Thyroid gland (tissue), 4 donors: ENCODE data around the gene ZNF622.

Experiments used
- CTCF ChIP-seq, 6 experiments: fragments of 200-600 bp in 3 of 6; fragments of 450-650 bp in 3 of 6; sonication (generic) in 3 of 6; IDR thresholded peaks; one replicate each; pipeline ENCODE4 v1.5.1; 2016 to 2019; ENCODE audit warnings: antibody characterized with exemption in 6 of 6, mild to moderate bottlenecking in 2 of 6, inconsistent platforms in 1 of 6, moderate library complexity in 1 of 6
- POLR2A ChIP-seq, 2 donors: fragments of 450-650 bp; IDR thresholded peaks; one replicate each; pipeline ENCODE4 v1.6.1; 2017; ENCODE audit warnings: antibody characterized with exemption in 2 of 2, mild to moderate bottlenecking in 2 of 2, moderate library complexity in 1 of 2

GRCh38 chr5:16446993-16447392, 18.6 kb downstream of the ZNF622 start:
- TF ChIP-seq CTCF (IDR thresholded peaks at IDR 0.05) (no peak), POLR2A (IDR thresholded peaks at IDR 0.05) (no peak)
